CD4-positive, alpha-beta T cell treated with Interleukin-12 subunit alpha and Interleukin-12 subunit beta, for 1 hour (primary cell): Measurements from ENCODE around the gene GAL3ST3.

ENCODE experiments used
- DNase-seq: peaks from one replicate; pipeline ENCODE4 v3.0.0-alpha.2; 2020

Gene GAL3ST3

GRCh38 chr11:66069715-66070603 lies 21.0 kb upstream of the GAL3ST3 start, which contains the start of gene PACS1:
Gene PACS1, plus strand, starts transcription at chr11:66070272. Its CDS starts 215 bp downstream, at chr11:66070487.
- peak; percentile 89 for DNase-seq

GRCh38 chr11:66068923-66069714 lies 20.2 kb upstream of the GAL3ST3 start:
- DNase-seq: peak; percentile 42

GRCh38 chr11:66068154-66068821 lies 19.3 kb upstream of the GAL3ST3 start:
- peak; percentile 81 for DNase-seq

- DNase-seq: no peak
Measured at GRCh38 chr11:66067640-66068039, 18.7 kb upstream of the GAL3ST3 start.

GRCh38 chr11:66066751-66067150 lies 17.8 kb upstream of the GAL3ST3 start:
- no peak for DNase-seq

- DNase-seq: no peak
Measured at GRCh38 chr11:66064571-66064970, 15.6 kb upstream of the GAL3ST3 start.

- no peak for DNase-seq
Measured at GRCh38 chr11:66063900-66064299, 14.9 kb upstream of the GAL3ST3 start.

GRCh38 chr11:66062408-66062807 lies 13.4 kb upstream of the GAL3ST3 start:
- DNase-seq: no peak

GRCh38 chr11:66061268-66061667 lies 12.3 kb upstream of the GAL3ST3 start:
- DNase-seq: no peak

GRCh38 chr11:66059966-66060680 lies 11.2 kb upstream of the GAL3ST3 start:
- DNase-seq: no peak

GRCh38 chr11:66056501-66056900 lies 7.5 kb upstream of the GAL3ST3 start:
- DNase-seq: no peak

- DNase-seq: no peak
Measured at GRCh38 chr11:66055021-66055420, 6.1 kb upstream of the GAL3ST3 start.

- no peak for DNase-seq
Measured at GRCh38 chr11:66052664-66052982, 3.7 kb upstream of the GAL3ST3 start.

GRCh38 chr11:66051766-66052663 lies 3.1 kb upstream of the GAL3ST3 start, which contains the start of gene SF3B2:
Gene SF3B2, plus strand, starts transcription at chr11:66052364. Its CDS starts 21 bp downstream, at chr11:66052385.
- peak; percentile 97 for DNase-seq

- DNase-seq: no peak
Measured at GRCh38 chr11:66051371-66051765, 2.4 kb upstream of the GAL3ST3 start.

GRCh38 chr11:66050581-66051231 lies 1.7 kb upstream of the GAL3ST3 start:
- no peak for DNase-seq

GRCh38 chr11:66047541-66048365 lies 1.2 kb downstream of the GAL3ST3 start:
- no peak for DNase-seq

- no peak for DNase-seq
Measured at GRCh38 chr11:66046901-66047300, 2.1 kb downstream of the GAL3ST3 start.

GRCh38 chr11:66045177-66045639 lies 3.8 kb downstream of the GAL3ST3 start:
- DNase-seq: peak; percentile 87

- no peak for DNase-seq
Measured at GRCh38 chr11:66044757-66045156, 4.2 kb downstream of the GAL3ST3 start.
